Mammary microvascular endothelial cell (primary cell): ENCODE results near the gene PEX5L. TPM values are rescaled to one million over a fixed set of nuclear protein-coding genes. Genes with fewer than 3 reads are reported as not detected.

ENCODE experiments used
- total RNA-seq: library from RNA; depleted of rRNA; stranded (reverse); fragments of >200 nt; gene quantifications from 2 replicates; pipeline ENCODE4 v1.2.3, GENCODE V29; 2015

PEX5L gene, protein sequence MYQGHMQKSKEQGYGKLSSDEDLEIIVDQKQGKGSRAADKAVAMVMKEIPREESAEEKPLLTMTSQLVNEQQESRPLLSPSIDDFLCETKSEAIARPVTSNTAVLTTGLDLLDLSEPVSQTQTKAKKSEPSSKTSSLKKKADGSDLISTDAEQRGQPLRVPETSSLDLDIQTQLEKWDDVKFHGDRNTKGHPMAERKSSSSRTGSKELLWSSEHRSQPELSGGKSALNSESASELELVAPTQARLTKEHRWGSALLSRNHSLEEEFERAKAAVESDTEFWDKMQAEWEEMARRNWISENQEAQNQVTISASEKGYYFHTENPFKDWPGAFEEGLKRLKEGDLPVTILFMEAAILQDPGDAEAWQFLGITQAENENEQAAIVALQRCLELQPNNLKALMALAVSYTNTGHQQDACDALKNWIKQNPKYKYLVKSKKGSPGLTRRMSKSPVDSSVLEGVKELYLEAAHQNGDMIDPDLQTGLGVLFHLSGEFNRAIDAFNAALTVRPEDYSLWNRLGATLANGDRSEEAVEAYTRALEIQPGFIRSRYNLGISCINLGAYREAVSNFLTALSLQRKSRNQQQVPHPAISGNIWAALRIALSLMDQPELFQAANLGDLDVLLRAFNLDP
- not detected in 2 replicates for total RNA-seq

DNA sequence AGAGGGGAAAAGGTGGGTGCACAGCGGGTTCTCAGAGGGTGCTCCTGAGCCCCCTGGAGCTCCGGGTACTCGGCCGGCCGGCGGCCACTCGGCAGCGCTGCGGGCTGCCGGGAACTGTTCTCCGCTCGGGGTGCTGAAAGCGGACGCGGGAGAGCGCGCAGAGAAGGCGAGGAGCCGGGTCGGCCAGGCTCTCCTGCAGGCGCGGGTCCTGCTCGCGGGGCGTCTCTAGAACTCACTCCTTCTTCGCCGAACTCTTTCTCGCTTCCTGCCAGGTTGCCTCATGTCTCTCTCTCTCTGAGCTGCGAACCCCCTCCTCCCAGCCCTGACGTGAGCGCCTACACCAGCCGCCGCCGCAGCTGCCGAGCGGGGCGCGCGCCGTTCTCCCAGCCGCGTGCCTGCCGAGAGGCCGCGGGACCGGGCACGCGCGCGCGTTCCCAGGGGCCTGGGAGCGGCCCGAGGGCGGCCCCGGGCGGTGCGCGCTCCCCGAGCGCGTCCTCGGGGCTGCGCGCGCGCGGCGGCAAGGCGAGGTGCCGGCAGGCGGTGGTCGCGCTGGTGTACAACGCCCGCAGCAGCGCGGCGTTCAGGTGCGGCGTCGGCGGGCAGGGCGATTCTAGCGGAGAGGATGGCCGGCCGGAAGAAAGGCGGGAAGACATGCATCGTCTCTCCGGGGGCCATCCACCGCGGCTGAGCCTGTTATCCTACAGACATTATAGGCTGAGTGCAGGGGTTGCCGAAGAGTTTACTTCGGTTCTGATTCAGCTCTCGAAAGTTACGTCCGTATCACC, at the start of gene PEX5L:
Gene PEX5L, minus strand, starts transcription at position 267 of the 785 bp plus-strand sequence. CDS start 338 bp downstream, outside the sequence.

